HG03558 (cell line): Measurements from ENCODE around the gene SKA1.

ENCODE experiments used
- ATAC-seq: cut with Tn5 transposase; IDR thresholded peaks from one replicate; pipeline ENCODE4 v1.9.1; 2021; ENCODE audit warnings: moderate number of reproducible peaks; ENCODE audit not compliant: unreplicated experiment; ENCODE audit errors: extremely low read depth

SKA1 gene, protein sequence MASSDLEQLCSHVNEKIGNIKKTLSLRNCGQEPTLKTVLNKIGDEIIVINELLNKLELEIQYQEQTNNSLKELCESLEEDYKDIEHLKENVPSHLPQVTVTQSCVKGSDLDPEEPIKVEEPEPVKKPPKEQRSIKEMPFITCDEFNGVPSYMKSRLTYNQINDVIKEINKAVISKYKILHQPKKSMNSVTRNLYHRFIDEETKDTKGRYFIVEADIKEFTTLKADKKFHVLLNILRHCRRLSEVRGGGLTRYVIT

DNA sequence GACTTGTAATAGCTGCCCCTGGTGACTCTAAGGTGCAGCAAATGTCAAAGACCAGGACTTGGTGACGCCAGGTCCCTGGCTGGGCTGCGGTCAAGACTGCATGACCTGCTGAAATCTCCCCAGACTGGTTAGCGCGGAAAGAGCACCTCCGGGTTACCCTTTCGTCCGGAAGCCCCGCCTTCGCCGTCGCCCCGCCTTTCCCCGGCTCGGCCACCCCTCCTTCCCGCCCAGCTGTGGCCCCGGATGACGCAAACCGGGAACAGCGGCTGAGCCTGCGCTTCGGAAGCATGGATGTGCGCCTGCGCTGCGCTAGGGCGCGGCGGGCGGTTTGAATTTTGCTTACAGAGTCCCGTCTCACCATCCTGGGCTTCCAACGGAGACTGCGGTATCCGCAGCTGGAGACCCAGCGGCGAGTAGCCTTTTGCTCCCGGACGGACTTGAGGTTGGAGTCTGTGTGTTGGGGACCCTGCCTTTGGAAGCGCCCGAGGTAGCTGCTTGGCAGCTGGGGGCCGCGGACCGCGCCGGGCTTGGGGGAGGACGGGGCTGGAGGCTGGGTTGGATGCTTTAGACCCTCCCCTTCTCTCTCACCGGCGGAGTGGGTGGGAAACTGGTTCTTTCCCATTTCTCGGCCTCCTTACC is at the start of gene SKA1:
TSS of gene SKA1 (plus strand) at position 294 of the 639 bp plus-strand sequence. CDS start 785 bp downstream, outside the sequence.
- peak; percentile 85 for ATAC-seq

DNA sequence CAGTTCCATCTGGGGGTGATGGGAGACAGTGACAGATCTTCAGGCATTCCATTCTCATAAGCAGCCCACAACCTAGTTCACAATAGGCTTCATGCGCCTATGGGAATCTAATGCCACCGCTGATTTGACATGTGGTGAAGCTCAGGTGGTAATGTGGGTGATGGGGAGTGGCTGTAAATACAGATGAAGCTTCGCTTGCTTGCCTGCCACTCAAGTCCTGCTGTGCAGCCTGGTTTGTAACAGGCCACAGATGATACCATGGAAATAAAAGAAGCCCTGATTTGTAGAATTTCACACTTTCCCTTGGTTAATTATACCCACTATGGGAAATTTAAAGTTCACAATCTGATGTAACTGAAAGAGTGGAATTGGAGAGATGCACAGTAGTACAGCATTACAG is 46.9 kb upstream of the SKA1 start:
- ATAC-seq: no peak

DNA sequence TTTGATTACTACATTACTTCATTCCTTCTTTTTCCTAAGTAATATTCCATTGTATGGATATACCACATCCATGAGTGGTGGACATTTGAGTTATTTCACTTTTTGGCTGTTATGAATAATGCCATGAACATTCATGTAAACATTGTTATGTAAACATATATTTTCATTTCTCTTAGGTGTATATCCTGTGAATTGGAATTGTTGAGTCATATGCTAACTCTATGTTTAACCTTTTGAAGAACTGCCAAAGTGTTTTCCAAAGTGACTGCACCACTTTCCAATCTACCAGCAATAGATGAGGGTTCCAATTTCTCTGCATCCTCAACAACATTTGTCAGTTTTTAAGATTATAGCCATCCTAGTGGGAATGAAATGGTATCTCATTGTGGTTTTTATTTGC is 44.7 kb upstream of the SKA1 start:
- ATAC-seq: no peak

DNA sequence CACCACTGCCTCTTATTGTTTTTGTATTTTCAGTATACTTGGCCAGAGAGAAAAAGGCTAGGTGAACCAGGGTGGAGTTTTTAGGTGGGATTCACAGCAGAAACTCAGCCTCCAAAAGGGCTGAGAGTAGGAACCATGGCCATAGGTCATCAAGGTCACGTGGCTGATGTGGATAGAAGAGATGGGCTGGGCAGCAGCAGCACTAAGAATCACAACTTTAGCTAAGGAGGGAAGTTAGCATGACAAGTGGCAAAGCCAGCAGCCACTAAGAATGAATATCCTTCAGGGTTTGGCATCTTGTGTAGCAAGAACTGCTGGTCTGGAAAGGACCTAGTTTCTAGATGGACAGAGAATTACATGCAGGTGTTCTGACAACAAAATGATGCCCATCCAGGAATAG is 43.2 kb upstream of the SKA1 start:
- ATAC-seq: no peak

DNA sequence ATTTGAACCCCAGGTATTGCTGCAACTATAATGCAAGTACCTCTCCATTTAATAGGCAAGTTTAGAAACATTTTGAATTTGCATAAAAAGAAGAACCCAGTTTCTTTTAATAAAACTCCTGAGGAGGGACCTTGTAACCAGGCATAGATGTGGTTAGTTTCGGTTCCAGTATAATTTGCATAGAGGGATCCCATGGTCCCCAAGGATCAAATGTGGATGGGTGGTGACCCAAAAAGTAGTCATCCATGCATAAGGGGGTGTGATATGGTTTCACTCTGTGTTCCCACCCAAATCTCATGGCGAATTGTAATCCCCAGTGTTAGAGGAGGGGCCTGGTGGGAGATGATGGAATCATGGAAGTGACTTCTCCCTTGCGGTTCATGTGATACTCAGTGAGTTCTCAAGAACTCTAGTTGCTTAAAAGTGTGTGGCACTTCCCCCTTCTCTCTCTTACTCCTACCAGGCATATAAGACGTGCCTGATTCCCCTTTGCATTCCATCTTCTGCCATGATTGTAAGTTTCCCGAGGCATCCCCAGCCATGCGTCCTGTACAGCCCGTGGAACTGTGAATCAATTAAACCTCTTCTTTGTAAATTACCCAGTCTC is 40.2 kb upstream of the SKA1 start:
- ATAC-seq: no peak

DNA sequence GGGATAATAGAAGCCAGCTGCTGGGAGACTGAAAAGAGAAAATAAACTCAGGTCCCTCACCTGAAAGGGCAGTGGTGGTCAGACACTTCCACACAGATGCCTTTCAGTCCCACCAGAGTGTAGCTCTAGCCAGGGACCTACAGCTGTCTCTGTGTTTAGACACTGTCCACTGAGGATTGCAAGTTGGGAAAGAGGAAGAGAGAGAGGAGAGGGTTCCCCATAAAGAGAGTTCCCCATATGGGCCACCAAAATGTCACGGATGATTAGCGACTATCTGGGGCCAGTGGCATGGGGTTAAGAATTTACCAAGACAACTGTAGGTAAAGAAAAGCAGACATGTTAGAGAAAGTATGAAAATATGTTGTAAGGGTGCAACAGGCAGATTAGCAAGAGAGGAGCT is 36.7 kb upstream of the SKA1 start:
- ATAC-seq: no peak

DNA sequence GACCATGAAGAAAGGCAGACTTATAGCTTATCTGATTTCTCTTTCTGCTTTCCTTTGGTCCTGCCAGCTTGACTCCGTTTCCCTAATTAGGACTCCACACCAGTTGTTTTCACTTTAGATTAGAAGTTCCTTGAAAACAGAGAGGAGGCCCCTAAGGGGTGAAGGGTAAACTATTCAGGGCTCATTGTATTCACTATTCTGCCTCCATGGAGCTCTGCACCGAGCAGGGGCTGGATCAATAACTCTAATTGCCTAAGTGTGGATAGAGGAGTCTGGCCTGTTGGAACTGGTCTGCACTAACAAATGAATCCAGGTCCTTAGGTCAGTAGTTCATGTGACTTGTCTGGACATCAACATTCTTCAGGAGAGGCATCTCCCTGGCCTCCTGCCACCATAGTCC is 36.1 kb upstream of the SKA1 start:
- ATAC-seq: no peak

DNA sequence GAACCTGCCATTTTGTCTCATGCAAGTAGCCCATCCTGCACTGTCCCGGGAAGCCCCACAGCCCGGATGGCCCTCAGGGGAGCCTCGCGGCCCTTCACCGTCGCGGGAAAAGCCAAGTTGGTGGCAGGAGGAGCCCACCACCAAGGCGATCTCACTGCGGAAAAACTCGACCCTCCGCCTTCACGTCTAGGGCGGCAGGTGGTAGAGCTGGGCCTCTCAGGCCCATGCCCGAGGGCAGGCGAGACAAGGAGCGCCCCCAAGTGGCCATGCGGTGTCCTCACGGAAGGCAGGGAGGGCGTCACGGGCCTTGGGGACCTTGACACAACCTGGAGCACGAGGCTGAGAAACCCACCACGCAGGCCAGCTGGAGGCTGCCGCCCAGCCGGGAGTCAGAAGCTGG is 34.8 kb upstream of the SKA1 start:
- ATAC-seq: no peak

DNA sequence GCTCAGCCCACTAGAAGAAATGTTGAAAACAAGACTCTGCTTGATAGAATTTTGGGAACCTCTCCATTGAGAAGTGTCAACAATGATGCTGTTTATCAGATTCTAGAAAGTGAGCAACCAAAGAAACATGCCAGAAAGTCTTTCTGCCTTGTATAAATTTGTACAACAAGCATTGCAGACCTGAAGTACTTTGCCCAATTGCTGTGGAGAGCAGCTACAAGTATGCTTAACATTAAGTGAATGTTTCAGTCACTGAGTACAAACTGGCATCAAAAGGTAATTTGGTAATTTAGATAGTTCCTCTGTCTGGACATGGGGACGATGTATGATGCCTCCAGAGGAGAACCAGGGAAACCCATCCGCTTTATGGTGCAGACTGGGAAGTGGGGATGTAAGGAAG is 33.4 kb upstream of the SKA1 start:
- no peak for ATAC-seq

DNA sequence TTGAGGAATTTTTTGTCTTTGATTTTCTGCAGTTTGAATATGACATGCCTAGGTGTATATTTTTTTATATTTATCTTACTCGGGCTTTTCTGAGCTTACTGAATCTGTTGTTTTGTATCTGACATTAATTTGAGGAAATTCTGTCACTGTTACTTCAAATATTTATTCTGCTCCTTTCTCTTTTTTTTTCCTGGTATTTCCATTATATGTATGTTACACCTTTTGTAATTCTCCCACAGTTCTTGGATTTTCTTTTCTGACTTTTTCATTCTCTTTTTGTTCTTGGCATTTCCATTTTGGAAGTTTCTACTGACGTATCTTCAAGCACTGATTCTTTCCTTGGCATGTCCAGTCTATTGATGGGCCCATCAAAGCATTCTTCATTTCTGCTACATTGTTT is 24.1 kb upstream of the SKA1 start:
- ATAC-seq: no peak

DNA sequence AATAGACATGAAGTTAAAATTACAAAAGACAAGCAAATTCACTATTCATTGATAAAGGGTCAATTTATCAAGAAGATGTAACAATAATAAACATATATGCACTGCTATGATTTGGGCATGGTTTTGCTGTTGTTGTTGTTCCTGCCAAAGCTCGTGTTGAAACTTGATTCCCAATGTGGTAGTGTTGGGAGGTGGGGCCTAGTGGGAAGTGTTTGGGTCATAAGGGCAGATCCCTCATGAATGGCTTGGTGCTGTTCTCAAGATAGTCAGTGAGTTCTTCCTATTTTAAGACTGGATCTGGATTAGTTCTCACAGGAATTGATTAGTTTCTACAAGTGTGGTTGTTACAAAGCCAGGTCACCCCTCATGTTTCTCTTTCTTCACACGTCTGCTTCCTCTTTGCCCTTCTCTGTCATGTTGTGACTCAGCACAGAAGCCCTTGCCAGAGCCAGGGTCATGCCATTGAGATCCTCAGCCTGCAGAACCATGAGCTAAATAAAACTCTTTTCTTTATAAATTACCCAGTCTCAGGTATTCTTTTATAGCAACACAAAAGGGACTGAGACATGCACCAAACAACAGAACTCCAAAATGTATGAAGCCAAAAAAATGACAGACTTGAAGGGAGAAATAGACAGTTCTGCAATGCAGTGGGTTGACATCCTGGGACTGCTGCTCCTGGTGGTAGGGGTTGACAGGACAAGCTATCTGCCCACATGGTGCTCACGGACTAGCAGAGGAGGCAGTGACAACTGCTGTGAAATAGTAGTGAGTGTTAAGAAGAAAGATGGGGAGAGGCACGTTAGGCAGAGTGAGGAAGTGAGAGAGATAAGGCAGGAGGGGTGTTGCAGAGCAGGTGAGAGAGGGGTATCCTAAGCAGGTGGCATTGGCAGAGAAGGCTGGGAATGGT is 18.6 kb upstream of the SKA1 start:
- peak; percentile 75 for ATAC-seq

DNA sequence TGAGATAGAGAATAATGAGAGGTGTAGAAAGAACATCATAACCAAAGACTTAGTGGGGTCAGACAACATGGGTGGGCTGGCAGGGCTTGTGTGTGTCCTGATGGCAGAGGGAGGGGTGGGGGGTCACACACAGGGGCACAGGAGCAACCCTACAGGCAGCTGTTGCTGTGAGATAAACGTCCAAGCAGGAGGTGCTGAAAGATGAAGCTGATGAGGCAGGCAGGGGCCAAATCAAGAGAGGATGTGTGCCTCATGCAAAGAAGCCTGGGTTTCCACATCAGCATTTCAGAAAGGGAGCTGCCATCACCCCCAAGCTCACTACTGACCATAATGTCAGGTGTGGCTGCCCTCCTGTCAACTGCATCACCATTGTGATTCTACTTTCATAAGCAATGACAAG is 16.0 kb upstream of the SKA1 start:
- ATAC-seq: no peak

DNA sequence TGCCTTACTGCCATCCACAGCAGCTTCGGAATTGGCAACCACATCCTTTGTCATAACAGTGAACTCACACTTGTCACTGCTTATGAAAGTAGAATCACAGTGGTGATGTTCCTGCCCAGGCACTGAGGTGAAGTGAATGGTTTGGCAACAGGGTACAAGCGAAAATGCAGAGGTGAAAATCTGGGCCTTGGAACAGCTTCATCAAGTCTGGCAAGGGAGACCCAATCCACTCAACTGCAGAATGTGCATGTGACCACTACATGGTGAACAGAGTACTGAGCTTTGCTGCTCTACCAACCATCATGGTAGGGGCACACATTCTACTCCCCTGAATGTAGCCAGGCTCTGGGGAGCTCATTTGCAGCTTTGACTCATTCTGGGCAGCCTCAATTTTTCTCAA is 15.0 kb upstream of the SKA1 start:
- no peak for ATAC-seq

DNA sequence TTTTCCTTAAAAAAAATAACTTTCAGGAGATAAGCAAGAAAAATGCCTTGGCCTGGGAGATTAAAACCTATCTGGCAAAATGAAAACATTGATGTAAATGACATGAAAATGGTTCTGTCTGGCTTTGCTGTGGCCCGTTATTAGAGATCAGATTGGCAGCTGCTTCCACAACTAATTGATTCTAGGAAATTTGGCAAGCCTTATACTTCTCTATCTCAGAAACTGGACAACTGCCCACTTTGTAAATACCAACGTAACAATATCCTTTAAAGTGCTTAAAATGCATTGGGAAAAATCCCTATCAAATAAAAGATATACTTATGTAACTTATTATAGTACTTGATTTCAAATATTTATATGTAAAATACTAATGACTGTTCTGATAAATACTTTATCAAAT is 14.2 kb upstream of the SKA1 start:
- no peak for ATAC-seq

DNA sequence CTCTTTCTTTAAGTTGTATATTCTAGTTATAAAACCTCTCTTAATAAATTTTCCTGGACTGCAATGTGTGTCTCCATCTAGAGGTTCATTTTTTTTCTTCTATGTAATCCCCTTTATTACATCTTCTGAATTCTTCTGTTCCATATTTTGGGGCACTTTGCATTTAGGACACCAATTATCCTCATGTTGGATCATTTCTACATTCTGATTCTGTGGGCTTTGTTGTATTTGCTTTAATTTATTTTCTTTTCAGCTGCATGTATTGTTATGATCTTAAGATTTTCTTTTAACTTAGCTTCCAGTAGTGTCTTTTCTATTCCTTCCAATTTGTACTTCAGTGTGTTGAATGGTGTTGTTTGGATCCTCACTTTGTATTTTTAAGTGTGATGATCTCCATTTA is 5.2 kb upstream of the SKA1 start:
- ATAC-seq: no peak

DNA sequence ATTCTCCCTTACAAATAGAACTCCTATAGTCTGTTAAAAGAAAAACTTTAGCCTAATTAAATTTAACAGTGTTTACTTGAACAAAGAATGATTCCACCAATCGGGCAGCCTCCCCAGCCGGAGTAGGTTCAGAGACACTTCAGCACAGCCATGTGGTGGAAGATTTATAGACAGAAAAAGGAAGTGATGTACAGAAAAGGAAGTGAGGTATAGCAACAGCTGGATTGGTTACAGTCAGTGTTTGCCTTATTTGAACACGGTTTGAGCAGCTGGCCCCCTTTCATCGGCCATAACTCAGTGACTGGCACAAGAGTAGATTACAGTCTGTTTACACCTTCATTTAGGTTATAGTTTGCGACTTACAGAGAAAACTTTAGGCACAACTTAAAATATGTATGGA is 2.1 kb upstream of the SKA1 start:
- no peak for ATAC-seq

DNA sequence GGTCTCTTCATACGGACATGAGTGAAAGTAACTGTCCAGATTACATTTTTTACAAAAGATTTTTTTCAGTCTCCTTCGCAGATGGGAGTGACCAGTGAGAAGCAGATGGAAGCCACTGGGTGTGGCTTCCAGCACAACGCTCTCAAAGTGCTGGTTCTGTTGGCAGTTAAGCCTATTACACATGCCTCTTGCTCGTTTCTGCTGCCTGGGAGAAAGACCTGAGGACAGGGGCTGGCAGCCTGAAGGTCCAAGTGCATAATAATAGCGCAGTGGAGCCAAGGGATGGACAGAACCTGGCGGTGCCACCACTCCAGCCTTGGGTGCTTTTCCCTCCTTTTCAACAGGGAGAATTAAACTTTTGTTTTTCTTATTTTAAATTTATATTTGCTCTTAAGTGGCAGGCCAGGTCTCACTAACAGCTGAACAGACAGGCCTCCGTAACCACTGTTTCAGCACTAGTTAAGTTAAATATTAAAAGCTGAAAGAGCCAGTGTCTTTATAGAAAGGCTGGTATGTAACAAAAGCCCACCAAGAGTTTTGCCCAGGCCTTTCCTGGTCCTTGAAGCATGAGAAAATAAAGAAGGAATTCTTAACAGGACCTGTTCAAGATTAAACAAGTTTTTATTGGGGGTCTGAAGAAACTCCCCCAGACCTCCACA is 1.2 kb upstream of the SKA1 start:
- no peak for ATAC-seq

DNA sequence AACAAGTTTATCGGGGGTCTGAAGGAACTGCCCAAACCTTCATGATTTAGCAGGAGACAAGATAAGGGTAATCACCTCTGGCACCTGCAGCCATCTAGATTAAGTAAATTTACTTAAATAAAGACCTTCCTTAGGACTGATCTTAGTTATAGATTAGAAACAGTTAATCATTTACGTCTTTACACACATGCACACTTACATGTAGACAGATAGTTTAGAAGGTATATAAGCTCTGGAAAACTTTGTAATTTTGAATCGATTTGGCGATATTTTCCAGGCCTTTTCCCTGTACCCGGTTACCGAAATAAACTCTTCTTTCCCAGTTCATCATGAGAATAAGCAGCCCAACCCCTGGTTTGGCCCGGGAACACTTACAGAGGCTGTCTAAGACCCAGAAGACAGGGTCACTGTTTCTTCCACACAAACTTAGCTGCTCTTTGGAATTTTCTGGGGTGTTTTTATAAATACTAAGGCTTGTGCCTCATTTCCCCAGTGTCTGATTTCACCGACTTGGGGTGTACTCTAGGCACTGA is 560 bp upstream of the SKA1 start:
- no peak for ATAC-seq

DNA sequence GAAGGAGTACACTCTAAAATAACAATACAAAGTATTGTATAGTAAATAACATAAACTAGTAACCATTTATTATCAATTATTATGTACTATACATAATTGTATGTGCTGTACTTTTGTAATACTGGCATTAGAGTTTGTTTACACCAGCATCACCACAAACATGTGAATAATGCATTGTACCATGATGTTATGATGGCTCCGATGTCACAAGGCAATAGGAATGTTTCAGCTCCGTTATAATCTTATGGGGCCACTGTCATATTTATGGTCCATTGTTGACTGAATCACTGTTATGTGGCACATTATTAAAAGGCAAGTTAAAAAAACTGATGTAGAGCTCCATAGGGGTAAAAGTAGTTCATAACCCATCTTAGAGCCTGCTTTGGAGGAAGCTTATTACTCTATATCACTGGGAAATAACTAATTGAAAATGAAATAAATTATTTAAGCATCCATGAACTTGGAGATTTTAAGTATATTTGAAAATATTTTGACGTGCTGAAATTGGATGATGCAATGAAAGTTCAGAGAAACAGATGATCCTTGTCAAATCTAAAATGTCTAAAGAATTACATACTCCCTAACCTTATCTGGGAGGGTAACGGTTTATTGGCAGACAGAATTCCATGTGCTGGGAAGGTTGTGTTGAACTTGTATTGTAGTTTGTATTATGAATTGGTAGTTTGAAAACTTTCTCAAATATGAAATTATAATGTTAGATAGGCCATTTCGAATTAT is 2.4 kb downstream of the SKA1 start:
- no peak for ATAC-seq
